ENCODE results near the gene RGL2.

The RGL2 gene

DNA sequence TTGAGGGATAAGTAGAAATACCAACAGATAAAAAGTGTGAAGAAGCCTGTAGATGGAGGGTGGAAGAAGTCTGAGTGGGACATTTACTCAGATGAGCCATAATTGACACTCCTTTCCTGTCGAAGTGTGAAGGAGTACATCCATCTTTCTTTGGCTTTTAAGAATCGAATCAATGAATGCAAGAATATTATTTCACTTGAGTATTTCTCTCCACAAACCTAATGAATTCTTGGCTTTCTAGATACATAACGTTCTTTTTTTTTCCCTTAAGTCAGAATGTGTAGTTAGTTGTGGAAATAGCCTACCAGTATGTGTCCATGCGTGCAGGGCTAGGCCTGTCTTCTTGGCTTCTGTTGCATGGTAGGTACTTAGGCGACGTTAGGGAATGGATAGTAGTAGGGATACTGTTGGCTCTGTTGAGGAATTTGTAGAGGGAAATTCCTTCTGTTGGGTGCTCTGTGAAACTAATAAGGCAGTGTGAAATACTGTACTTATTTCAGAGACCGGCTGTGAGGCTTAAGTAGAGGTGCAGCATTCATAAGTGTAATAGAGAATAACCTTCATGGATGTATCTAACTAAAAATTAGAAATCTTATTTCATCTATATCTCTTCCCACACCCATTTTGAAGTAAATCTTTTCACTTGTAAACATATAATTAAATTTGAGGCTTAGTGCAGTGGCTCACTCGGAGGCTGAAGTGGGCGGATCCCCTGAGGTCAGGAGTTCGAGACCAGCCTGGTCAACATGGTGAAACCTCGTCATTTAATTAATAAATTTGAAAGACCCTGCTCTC is 25.4 kb downstream of the RGL2 start:
- Histone ChIP-seq H3K4me3 (ENCODE audit: low read length, poor library complexity, severe bottlenecking) (peak overlapping the region; percentile 95), H3K9ac (ENCODE audit: low read depth, low read length, poor library complexity, severe bottlenecking) (peak overlapping the region; percentile 94), H3K4me2 (ENCODE audit: low read depth, low read length, poor library complexity, severe bottlenecking) (peak overlapping the region; percentile 99), H3K9me3 (ENCODE audit: insufficient read depth, low read depth, low read length) (no peaks in the 10 kb centered on the region), H2AFZ (ENCODE audit: low read length) (no peak overlapping the region), H3F3A (ENCODE audit: low read depth) (peaks cover 8% of the 10 kb centered on the region; the same call in 1 of the 2 replicates), H3K27me3 (ENCODE audit: insufficient read depth, low read length, poor library complexity, severe bottlenecking) (peaks cover 6% of the 10 kb centered on the region), H3K4me1 (ENCODE audit: insufficient read depth, low read length, poor library complexity, severe bottlenecking) (peaks cover 47% of the 10 kb centered on the region), H3K36me3 (ENCODE audit: insufficient read depth, low read length) (peaks cover 35% of the 10 kb centered on the region), H4K20me1 (ENCODE audit: insufficient read depth, low read length, poor library complexity, severe bottlenecking) (peaks cover 47% of the 10 kb centered on the region), H3K79me2 (ENCODE audit: insufficient read depth, low read length) (peaks cover 77% of the 10 kb centered on the region), H3K9me2 (replicated peaks; ENCODE audit: low read depth, low read length) (no peaks in the 10 kb centered on the region)
- TF ChIP-seq, protein P1, sequence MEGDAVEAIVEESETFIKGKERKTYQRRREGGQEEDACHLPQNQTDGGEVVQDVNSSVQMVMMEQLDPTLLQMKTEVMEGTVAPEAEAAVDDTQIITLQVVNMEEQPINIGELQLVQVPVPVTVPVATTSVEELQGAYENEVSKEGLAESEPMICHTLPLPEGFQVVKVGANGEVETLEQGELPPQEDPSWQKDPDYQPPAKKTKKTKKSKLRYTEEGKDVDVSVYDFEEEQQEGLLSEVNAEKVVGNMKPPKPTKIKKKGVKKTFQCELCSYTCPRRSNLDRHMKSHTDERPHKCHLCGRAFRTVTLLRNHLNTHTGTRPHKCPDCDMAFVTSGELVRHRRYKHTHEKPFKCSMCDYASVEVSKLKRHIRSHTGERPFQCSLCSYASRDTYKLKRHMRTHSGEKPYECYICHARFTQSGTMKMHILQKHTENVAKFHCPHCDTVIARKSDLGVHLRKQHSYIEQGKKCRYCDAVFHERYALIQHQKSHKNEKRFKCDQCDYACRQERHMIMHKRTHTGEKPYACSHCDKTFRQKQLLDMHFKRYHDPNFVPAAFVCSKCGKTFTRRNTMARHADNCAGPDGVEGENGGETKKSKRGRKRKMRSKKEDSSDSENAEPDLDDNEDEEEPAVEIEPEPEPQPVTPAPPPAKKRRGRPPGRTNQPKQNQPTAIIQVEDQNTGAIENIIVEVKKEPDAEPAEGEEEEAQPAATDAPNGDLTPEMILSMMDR (conservative IDR thresholded peaks at IDR 0.05; ENCODE audit: low read length), result no peak
- TF ChIP-seq EZH2phosphoT487 (IDR thresholded peaks at IDR 0.05; ENCODE audit: borderline replicate concordance), result no peak

DNA sequence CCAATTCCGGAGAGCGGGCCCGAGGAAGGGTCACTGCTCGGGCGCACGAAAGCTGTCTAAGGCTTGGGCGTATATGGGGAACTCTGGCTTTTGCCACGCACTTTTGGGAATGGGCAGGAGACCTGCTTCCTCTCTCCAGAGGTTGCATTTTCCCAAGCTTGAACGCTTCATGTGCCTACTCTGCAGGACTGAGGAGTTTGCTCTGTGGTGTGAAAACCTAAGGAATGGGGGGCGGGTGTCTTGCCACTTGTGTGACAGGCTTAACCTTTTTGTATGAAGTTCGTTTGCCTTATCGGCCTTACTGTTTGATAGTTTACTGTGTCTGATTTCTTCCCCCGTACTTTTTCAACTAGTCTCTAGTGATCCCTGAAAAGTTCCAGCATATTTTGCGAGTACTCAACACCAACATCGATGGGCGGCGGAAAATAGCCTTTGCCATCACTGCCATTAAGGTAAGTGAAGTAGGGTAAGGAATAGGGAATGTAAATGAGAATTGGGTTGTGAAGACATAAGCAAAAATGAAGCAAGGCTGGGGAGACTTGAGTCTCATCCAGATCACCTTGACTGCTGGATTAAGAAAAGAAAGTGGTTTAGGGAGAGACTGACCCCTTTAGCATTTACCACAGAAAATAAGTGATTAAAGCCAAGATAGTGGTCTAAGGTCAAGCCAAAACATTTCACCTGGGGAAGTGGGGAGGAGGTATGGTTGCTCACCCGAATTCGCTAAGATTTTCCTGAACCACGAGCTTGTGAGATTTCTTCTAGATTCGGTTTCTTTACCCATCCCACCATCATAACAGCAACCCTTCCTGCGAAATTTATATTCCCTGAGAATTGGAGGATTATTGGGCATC is 26.2 kb downstream of the RGL2 start:
- Histone ChIP-seq H3K9me2 (replicated peaks; ENCODE audit: low read depth, low read length) (no peaks in the 10 kb centered on the region), H3K27me3 (ENCODE audit: insufficient read depth, low read length, poor library complexity, severe bottlenecking) (peaks cover 6% of the 10 kb centered on the region), H3K9me3 (ENCODE audit: insufficient read depth, low read depth, low read length) (no peaks in the 10 kb centered on the region), H2AFZ (ENCODE audit: low read length) (no peak overlapping the region), H3K4me2 (ENCODE audit: low read depth, low read length, poor library complexity, severe bottlenecking) (peak overlapping the region; percentile 99), H3K4me3 (ENCODE audit: low read length, poor library complexity, severe bottlenecking) (peak overlapping the region; percentile 95), H3K79me2 (ENCODE audit: insufficient read depth, low read length) (peaks cover 77% of the 10 kb centered on the region), H4K20me1 (ENCODE audit: insufficient read depth, low read length, poor library complexity, severe bottlenecking) (peaks cover 47% of the 10 kb centered on the region), H3K9ac (ENCODE audit: low read depth, low read length, poor library complexity, severe bottlenecking) (peak overlapping the region; percentile 94), H3F3A (ENCODE audit: low read depth) (peaks cover 5% of the 10 kb centered on the region; the same call in 1 of the 2 replicates), H3K4me1 (ENCODE audit: insufficient read depth, low read length, poor library complexity, severe bottlenecking) (peaks cover 47% of the 10 kb centered on the region), H3K36me3 (ENCODE audit: insufficient read depth, low read length) (peaks cover 43% of the 10 kb centered on the region)
- no peak for TF ChIP-seq EZH2phosphoT487 (IDR thresholded peaks at IDR 0.05; ENCODE audit: borderline replicate concordance)
- TF ChIP-seq, protein P1 (conservative IDR thresholded peaks at IDR 0.05; ENCODE audit: low read length), result no peak

DNA sequence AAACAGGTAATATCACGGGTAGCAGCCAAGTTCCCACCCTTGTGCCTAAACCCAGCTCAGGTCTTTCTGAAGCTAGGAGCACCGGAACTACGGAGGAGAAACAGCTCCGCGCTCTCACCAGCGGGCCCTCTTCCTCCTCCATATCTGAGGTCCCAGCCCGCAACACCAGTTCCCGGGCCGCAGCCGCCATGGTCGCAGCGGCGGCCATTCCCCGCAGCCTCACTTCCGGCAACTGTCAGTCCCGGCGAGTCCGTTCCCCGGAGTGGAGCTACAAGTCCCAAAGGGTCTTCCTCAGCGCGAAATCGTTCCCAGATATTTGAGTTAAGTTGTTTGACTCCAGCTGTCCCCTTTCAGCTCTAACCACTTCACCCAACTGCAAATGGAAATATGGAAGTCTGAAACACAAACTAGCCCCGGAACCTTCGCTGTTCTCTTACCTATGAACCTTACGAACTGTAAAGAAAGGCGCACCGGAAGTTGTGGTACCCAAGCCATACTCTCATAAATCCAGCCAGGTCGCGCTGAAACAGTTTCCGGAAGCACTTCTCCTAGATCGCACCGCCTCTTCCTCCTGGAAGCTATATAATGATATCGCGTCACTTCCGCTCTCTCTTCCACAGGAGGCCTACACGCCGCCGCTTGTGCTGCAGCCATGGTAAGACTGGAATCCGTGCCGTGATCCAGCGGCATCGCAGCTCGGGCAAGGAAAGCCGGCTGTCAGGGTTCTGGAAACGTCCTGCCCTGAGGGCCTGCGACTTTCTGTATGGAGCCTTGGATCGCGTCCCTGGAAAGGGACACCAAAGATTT is 27.1 kb downstream of the RGL2 start, which contains the start of the genes RPS18 and VPS52:
TSS of gene RPS18 (plus strand) at position 608 of the 807 bp plus-strand sequence. CDS start at position 653, 45 bp downstream.
TSS of gene VPS52 (minus strand) at position 409 of the 807 bp plus-strand sequence. CDS start at position 208, 201 bp downstream.
- peaks cover 6% of the 10 kb centered on the region for H3K27me3 ChIP-seq (ENCODE audit: insufficient read depth, low read length, poor library complexity, severe bottlenecking)
- H3K4me3 ChIP-seq (ENCODE audit: low read length, poor library complexity, severe bottlenecking), result peak within 1 kb of the TSS; percentile 95
- peaks cover 43% of the 10 kb centered on the region for H3K36me3 ChIP-seq (ENCODE audit: insufficient read depth, low read length)
- H3K9me2 ChIP-seq (replicated peaks; ENCODE audit: low read depth, low read length), result no peaks in the 10 kb centered on the region
- peak within 1 kb of the TSS; percentile 99 for H3K4me2 ChIP-seq (ENCODE audit: low read depth, low read length, poor library complexity, severe bottlenecking)
- H3K4me1 ChIP-seq (ENCODE audit: insufficient read depth, low read length, poor library complexity, severe bottlenecking), result peaks cover 47% of the 10 kb centered on the region
- TF ChIP-seq, protein P1 (conservative IDR thresholded peaks at IDR 0.05; ENCODE audit: low read length), result no peak
- TF ChIP-seq EZH2phosphoT487 (IDR thresholded peaks at IDR 0.05; ENCODE audit: borderline replicate concordance), result no peak
- peaks cover 76% of the 10 kb centered on the region for H3K79me2 ChIP-seq (ENCODE audit: insufficient read depth, low read length)
- H4K20me1 ChIP-seq (ENCODE audit: insufficient read depth, low read length, poor library complexity, severe bottlenecking), result peaks cover 44% of the 10 kb centered on the region
- H3K9ac ChIP-seq (ENCODE audit: low read depth, low read length, poor library complexity, severe bottlenecking), result peak within 1 kb of the TSS; percentile 94
- H3F3A ChIP-seq (ENCODE audit: low read depth), result peaks cover 5% of the 10 kb centered on the region; the same call in 1 of the 2 replicates
- no peaks in the 10 kb centered on the region for H3K9me3 ChIP-seq (ENCODE audit: insufficient read depth, low read depth, low read length)
- H2AFZ ChIP-seq (ENCODE audit: low read length), result peak within 1 kb of the TSS; percentile 96

All from Loucy (cell line).